ENCODE measurements around the gene PACRG. TPM values are rescaled to one million over a fixed set of nuclear protein-coding genes. Genes with fewer than 3 reads are reported as not detected.

PACRG gene
- total RNA-seq, 1 experiment from 2014 or later: 0.26 TPM

DNA sequence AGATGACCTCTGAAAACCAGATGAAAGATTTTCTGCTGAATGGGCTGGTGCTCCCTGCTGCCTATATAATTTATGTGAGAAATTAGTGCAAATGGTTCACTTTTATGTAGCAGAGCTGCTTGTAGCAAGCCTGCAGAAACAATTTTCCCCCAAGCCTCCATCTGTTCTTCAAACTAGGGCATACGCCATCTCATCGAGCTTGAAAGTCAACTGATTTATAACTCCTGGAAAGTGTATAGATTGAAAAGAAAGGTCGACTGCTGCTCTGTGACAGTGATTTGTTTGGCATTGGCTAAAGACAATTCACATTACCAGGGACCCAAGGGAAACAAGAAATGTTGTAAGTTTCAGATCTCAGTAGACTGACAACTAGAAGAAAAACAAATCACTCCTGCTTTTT lies 93.3 kb downstream of the PACRG start:
- no peak for DNase-seq
- Mint-ChIP-seq H3K4me1 (peaks cover 2 to 6% of the 10 kb centered on the region in 2 experiments), H3K27ac (no peak overlapping the region), H3K4me3 (no peak overlapping the region), H3K27me3 (ENCODE audit: low read depth) (no peaks in the 10 kb centered on the region), H3K36me3 (ENCODE audit: insufficient read depth in 1 of 3, low read depth in 3 of 3) (no peaks in the 10 kb centered on the region), H3K9me3 (no peaks in the 10 kb centered on the region; a peak in 1 of 5 replicates)
- H3K14ac ChIP-seq (ENCODE audit: insufficient read depth, low read length): no peak overlapping the region
- H3K56ac ChIP-seq (ENCODE audit: insufficient read length, low read depth, low read length): no peak overlapping the region
- H3K9me3 ChIP-seq (ENCODE audit: control insufficient read depth, low read depth, low read length): no peaks in the 10 kb centered on the region
- H3K4me1 ChIP-seq (ENCODE audit: insufficient read depth, low read length): no peaks in the 10 kb centered on the region
- no CpG with 5 or more reads among the region's 3 CpGs for WGBS (ENCODE audit: extremely low coverage, insufficient read length, low lambda C conversion rate)
- no peak overlapping the region for H4K91ac ChIP-seq (ENCODE audit: insufficient read length, low read depth, low read length)
- no peak overlapping the region for H2AK5ac ChIP-seq (ENCODE audit: insufficient read length, low read length)
- H2BK5ac ChIP-seq (ENCODE audit: insufficient read length, low read length): no peak overlapping the region
- H3K79me1 ChIP-seq (ENCODE audit: insufficient read depth, low read depth, low read length, poor library complexity, severe bottlenecking): no peaks in the 10 kb centered on the region
- no peak overlapping the region for H2BK15ac ChIP-seq (ENCODE audit: low read depth, low read length)
- no peak overlapping the region for H4K8ac ChIP-seq (replicated peaks; ENCODE audit: insufficient read length, low read depth, low read length)
- H4K5ac ChIP-seq (ENCODE audit: insufficient read length, low read depth, low read length): no peak overlapping the region
- H3K23me2 ChIP-seq (ENCODE audit: insufficient read length, low read depth, low read length, poor library complexity, severe bottlenecking): no peaks in the 10 kb centered on the region
- no peak overlapping the region for H2BK12ac ChIP-seq (ENCODE audit: insufficient read length, low read depth, low read length)
- no peak overlapping the region for H3K4ac ChIP-seq (ENCODE audit: low read depth, low read length)
- H4K20me1 ChIP-seq (ENCODE audit: control insufficient read depth, insufficient read depth, insufficient read length): no peaks in the 10 kb centered on the region
- no peak overlapping the region for H3K27ac ChIP-seq (ENCODE audit: insufficient read length, low read depth, low read length)
- H3K4me2 ChIP-seq (ENCODE audit: insufficient read depth, insufficient read length, low read length): no peak overlapping the region
- no peak overlapping the region for H2AFZ ChIP-seq (ENCODE audit: low read length)
- H3T11ph ChIP-seq (ENCODE audit: low read length): no peak overlapping the region
- TF ChIP-seq, protein P1, sequence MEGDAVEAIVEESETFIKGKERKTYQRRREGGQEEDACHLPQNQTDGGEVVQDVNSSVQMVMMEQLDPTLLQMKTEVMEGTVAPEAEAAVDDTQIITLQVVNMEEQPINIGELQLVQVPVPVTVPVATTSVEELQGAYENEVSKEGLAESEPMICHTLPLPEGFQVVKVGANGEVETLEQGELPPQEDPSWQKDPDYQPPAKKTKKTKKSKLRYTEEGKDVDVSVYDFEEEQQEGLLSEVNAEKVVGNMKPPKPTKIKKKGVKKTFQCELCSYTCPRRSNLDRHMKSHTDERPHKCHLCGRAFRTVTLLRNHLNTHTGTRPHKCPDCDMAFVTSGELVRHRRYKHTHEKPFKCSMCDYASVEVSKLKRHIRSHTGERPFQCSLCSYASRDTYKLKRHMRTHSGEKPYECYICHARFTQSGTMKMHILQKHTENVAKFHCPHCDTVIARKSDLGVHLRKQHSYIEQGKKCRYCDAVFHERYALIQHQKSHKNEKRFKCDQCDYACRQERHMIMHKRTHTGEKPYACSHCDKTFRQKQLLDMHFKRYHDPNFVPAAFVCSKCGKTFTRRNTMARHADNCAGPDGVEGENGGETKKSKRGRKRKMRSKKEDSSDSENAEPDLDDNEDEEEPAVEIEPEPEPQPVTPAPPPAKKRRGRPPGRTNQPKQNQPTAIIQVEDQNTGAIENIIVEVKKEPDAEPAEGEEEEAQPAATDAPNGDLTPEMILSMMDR (conservative IDR thresholded peaks at IDR 0.05): no peak
- no peaks in the 10 kb centered on the region for H3K79me2 ChIP-seq (ENCODE audit: insufficient read depth, low read length)
- H2BK120ac ChIP-seq (ENCODE audit: low read depth, low read length, poor library complexity, severe bottlenecking): no peak overlapping the region
- no peaks in the 10 kb centered on the region for H3K27me3 ChIP-seq (ENCODE audit: insufficient read depth, low read length)
- H2BK20ac ChIP-seq (ENCODE audit: low read depth, low read length, poor library complexity, severe bottlenecking): no peak overlapping the region
- no peak overlapping the region for H3K23ac ChIP-seq (ENCODE audit: insufficient read length, low read depth, low read length)
- no peak overlapping the region for H3K18ac ChIP-seq (ENCODE audit: insufficient read length, low read depth, low read length)
- no peak overlapping the region for H3K9ac ChIP-seq (ENCODE audit: extremely low read depth, insufficient read length, low read length)
